Measurements from ENCODE around the gene VWA5B2. TPM values are rescaled to one million over a fixed set of nuclear protein-coding genes. Genes with fewer than 3 reads are reported as not detected.
A peak's percentile ranks its signal among the peaks of the same experiment; 100 is the strongest.

Gene VWA5B2
- total RNA-seq, 2 donors from 2014 or later: 0.07 TPM; not detected in 1

DNA sequence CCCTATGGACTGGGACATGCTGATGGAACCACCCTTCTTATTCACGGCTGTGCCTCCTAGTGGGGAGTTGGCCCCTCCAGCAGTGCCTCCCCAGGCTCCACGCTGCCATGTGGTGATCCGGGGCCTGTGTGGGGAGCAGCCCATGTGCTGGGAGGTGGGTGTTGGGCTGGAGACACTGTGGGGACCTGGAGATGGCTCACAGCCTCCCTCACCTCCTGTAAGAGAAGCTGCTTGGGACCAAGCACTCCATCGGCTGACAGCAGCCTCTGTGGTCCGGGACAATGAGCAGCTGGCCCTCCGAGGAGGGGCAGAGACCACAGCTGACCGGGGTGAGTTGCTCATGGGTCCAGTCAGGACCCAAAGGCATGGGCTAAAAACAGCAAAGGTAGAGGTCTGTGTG, 10.3 kb downstream of the VWA5B2 start:
- no peak for ATAC-seq (replicated peaks in 1 of 2)
- Mint-ChIP-seq H3K27ac (no peak overlapping the region), H3K36me3 (ENCODE audit: insufficient read depth in 2 of 2) (peaks cover 2 to 7% of the 10 kb centered on the region in 2 donors), H3K4me1 (ENCODE audit: low read depth) (peaks cover 7% of the 10 kb centered on the region), H3K4me3 (no peak overlapping the region), H3K9me3 (no peaks in the 10 kb centered on the region), H3K27me3 (ENCODE audit: low read depth) (no peaks in the 10 kb centered on the region)
- DNase-seq: no peak

DNA sequence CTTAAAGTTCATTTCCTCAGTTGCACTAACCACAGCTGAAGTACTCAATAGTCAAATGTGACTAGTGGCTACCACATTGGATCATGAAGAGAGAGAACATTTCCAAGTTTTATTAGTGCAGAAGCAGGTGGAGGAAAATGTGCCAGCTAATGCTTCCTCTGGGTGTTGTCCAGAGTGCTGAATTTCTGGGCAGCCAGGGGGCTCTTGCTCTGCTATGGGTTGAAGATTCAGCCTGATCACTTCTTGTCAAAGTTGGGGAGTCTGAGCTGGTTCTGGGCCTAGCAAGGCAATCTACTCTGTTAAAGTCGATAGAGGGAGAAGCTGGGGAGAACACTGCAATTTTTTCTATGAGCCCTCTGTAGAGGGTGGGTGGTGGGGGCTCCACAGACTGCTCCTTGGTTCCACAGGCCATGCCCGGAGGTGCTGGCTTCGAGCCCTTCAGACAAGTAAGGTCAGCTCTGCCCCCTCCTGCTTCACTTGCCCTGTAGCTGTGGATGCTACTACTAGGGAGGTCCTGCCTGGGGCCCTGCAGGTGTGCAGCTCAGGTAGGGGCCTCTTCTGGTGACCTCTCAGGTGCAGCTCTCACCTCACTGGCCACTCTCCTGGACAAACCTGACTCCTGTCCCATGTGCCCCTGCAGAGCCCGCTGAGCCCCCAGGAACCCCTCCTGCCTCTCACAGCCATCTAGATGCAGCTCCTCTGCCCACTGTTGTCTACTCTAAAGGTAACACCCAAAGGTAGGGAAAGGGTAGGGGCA, 11.2 kb downstream of the VWA5B2 start:
- no peak for ATAC-seq (replicated peaks in 1 of 2)
- H3K27ac Mint-ChIP-seq: no peak overlapping the region
- no peak overlapping the region for H3K4me3 Mint-ChIP-seq
- no peak for DNase-seq
- H3K9me3 Mint-ChIP-seq: no peaks in the 10 kb centered on the region
- H3K27me3 Mint-ChIP-seq (ENCODE audit: low read depth): no peaks in the 10 kb centered on the region
- peaks cover 7% of the 10 kb centered on the region for H3K4me1 Mint-ChIP-seq (ENCODE audit: low read depth)
- H3K36me3 Mint-ChIP-seq (ENCODE audit: insufficient read depth in 2 of 2): peaks cover 2 to 9% of the 10 kb centered on the region in 2 donors

DNA sequence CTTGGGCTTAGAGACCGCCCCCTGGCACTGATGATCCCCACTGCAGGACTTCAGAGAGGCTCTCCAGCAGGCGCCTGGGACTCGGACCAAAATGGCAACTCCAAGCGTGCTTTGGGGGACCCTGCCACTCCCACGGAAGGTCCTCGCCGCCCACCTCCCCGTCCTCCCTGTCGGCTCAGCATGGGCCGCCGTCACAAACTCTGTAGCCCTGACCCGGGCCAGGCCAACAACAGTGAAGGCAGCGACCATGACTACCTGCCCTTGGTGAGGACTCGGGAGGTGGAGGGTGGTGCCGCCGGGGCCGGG, 11.7 kb downstream of the VWA5B2 start:
- Mint-ChIP-seq H3K36me3 (ENCODE audit: insufficient read depth in 2 of 2) (peaks cover 2 to 9% of the 10 kb centered on the region in 2 donors), H3K27ac (no peak overlapping the region), H3K9me3 (no peaks in the 10 kb centered on the region), H3K4me1 (ENCODE audit: low read depth) (peaks cover 10% of the 10 kb centered on the region), H3K27me3 (ENCODE audit: low read depth) (no peaks in the 10 kb centered on the region), H3K4me3 (no peak overlapping the region)
- ATAC-seq (replicated peaks in 1 of 2): no peak
- no peak for DNase-seq

DNA sequence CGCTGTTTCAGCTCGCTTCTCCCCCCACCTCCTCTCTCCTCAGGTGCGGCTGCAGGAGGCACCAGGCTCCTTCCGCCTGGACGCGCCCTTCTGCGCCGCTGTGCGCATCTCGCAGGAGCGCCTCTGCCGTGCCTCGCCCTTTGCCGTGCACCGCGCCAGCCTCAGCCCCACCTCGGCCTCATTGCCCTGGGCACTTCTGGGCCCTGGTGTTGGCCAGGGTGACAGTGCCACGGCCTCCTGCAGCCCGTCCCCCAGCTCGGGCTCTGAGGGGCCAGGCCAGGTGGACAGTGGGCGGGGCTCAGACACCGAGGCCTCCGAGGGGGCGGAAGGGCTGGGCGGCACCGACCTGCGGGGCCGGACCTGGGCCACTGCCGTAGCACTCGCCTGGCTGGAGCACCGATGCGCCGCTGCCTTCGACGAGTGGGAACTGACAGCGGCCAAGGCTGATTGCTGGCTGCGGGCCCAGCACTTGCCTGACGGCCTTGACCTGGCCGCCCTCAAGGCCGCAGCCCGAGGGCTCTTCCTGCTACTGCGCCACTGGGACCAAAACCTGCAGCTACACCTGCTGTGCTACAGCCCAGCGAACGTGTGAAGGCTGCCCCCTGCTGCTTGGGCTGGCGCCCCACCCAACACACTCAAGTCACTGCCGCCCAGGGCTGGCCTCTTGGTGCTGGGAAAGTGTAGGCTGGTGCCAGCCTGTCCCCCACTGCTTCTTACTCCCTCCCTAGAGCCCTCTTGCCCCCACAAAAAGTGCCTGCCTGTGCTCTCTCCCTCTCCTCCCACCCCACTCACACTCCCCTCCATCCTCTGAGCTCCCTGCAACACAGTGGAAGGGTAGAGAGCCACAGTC, 12.3 kb downstream of the VWA5B2 start:
- H3K27me3 Mint-ChIP-seq (ENCODE audit: low read depth): no peaks in the 10 kb centered on the region

DNA sequence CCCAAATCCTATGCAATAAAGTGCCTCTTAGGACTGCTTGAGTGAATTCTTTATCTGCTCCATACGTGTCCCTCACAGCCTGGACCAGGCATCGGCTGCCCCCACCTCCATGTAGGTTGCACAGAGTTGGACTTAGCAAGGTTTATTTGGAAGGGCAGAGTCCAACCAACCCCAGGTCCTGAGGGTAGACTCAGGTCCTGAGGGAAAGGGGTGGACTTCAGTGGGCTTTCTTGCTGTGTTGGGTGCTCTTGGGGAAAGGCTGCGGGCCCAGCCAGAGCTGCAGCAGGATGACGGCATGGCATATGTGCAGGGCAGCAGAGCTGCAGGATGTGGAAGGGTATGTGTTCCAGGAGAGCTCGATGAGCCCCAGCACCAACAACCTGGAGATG, 12.9 kb downstream of the VWA5B2 start:
- Mint-ChIP-seq H3K27me3 (ENCODE audit: low read depth) (no peaks in the 10 kb centered on the region), H3K4me3 (no peak overlapping the region), H3K27ac (no peak overlapping the region), H3K9me3 (no peaks in the 10 kb centered on the region), H3K4me1 (ENCODE audit: low read depth) (peaks cover 18% of the 10 kb centered on the region), H3K36me3 (ENCODE audit: insufficient read depth in 2 of 2) (peaks cover 2 to 9% of the 10 kb centered on the region in 2 donors)
- ATAC-seq (replicated peaks in 1 of 2) (no peak), DNase-seq (no peak)

More for the DNA sequence above, 12.3 kb downstream of the VWA5B2 start:
- Mint-ChIP-seq H3K27ac (no peak overlapping the region), H3K4me1 (ENCODE audit: low read depth) (peaks cover 12% of the 10 kb centered on the region), H3K36me3 (ENCODE audit: insufficient read depth in 2 of 2) (peaks cover 2 to 9% of the 10 kb centered on the region in 2 donors), H3K4me3 (no peak overlapping the region), H3K9me3 (no peaks in the 10 kb centered on the region)
- no peak for DNase-seq
- ATAC-seq (replicated peaks in 1 of 2): peak; percentile 29 to 54

DNA sequence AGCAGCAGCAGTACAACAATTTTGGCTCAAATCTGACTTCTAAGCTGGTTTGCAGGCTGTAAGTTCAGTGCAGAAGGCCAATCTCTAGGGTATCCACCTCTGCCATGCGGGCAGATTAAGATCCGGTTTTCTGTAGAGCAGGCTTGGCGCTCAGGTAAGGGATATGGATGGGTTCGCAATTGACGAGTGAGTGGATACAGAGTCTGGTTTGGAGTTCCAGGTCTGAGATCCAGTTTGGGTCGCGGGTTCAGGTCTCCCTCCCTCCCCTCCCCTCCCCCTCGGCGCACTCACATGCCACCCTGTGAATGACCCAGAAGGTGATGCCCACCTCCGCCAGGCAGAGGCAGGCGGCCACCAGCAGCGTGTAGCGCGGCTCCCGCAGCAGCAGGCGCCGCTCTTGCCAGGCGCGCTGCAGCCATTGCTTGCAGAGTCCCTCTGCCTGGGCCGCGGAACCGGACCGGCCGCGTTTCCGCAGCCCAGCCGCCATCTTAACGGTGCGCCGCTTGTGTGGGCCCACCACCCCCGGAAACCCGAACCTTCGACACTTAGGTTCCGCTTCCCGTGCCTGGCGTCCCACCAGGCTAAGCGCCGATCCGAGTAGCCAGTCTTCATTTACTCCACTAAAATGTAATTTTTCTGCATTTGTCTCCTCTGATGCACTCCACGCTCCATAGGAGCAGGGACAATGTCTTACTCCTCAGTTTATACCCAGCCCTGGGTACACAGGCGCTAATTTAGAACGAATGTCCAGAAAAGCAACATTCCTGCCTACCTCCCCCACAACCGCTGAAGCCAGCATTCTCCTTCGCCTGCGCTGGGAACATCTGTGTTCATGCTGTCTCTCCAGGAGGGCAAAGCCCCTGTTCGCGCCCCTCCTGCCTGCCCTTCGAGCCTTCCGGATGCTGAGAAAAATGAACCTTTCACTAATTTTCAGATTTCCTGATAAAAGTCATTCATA, 19.3 kb downstream of the VWA5B2 start, which contains the start of gene ALG3:
TSS of gene ALG3 (minus strand) at position 509 of the 958 bp plus-strand sequence. CDS start at position 487, 22 bp downstream.
- Mint-ChIP-seq H3K4me1 (ENCODE audit: low read depth) (peaks cover 37% of the 10 kb centered on the region), H3K9me3 (no peaks in the 10 kb centered on the region), H3K27ac (peak within 1 kb of the TSS; percentile 100), H3K4me3 (peak within 1 kb of the TSS; percentile 91 to 99), H3K36me3 (ENCODE audit: insufficient read depth in 2 of 2) (peaks cover 0 to 6% of the 10 kb centered on the region in 2 donors), H3K27me3 (ENCODE audit: low read depth) (no peaks in the 10 kb centered on the region)
- DNase-seq: peak; percentile 90
- ATAC-seq (replicated peaks in 1 of 2): peak; percentile 57 to 61

DNA sequence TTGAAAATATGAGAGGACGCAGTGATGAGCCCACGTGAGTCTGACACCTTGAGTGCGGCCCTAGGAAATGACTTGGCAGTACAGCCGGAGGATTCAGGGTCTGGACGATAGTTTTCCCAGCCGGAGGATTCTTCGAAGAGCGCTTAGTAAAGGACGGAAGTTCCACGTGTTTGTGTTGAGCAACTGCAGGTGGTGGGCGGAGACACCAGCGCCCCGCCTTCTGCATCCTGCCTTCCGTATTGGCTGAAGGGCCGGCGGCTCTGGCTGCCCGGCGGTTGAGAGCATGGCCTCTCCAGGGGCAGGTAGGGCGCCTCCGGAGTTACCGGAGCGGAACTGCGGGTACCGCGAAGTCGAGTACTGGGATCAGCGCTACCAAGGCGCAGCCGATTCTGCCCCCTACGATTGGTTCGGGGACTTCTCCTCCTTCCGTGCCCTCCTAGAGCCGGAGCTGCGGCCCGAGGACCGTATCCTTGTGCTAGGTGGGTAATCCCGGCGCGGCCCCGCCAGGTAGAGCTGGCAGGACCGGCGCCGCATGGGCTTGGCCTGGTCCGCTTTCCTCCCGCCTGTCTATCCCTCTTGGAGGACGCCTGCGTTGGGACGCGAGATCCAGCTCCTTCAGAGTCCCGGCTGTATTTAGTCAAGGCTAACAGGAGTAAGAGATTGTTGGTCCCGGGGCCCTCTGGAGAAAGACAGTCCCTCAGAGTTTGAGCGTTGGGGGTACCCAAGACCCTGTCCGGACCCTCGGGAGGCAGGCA, 20.2 kb downstream of the VWA5B2 start, which contains the start of gene EEF1AKMT4:
TSS of gene EEF1AKMT4 (plus strand) at position 261 of the 755 bp plus-strand sequence. CDS start at position 284, 23 bp downstream.
- ATAC-seq (replicated peaks in 1 of 2) (peak; percentile 91 to 93), DNase-seq (peak; percentile 96 to 98)
- Mint-ChIP-seq H3K36me3 (ENCODE audit: insufficient read depth in 2 of 2) (peaks cover 0 to 3% of the 10 kb centered on the region in 2 donors), H3K27me3 (ENCODE audit: low read depth) (no peaks in the 10 kb centered on the region), H3K9me3 (no peaks in the 10 kb centered on the region), H3K4me1 (ENCODE audit: low read depth) (peaks cover 37% of the 10 kb centered on the region), H3K4me3 (peak within 1 kb of the TSS; percentile 91 to 99), H3K27ac (peak within 1 kb of the TSS; percentile 100)

DNA sequence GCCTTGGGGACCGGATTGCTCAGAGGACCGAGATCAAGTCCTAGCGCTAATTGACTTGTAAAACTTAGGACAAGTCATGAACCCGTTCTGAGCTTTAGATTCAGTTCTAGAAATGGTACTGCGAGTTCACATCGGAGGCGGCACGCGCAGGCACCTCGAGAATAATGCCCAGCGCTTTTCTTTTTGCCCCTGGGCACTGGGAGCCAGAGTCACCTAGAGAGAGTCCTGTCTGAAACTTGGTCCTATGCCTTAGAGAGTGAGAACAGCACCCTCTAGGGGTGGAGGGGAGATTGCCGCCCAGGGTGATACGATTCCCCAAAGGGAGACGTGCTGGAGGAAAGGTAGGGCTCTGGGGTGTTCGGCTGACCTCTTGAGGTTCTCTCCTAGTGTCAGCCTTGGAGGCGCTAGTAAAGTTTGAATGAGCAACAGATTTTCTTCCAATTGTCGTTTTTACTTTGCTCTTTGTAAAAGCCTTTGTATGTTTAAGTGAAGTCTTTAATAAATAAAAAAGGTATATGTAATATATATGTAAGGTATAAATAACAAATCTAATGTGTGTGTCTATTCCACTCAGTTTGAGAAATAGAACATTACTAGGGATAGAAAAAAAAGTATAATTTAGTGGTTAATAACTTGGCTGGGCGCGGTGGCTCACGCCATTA, 20.9 kb downstream of the VWA5B2 start:
- Mint-ChIP-seq H3K9me3 (no peaks in the 10 kb centered on the region), H3K4me3 (peak overlapping the region; percentile 91 to 99), H3K27ac (no peak overlapping the region), H3K27me3 (ENCODE audit: low read depth) (no peaks in the 10 kb centered on the region), H3K4me1 (ENCODE audit: low read depth) (peaks cover 42% of the 10 kb centered on the region), H3K36me3 (ENCODE audit: insufficient read depth in 2 of 2) (no peaks in the 10 kb centered on the region)
- ATAC-seq (replicated peaks in 1 of 2) (peak; percentile 63 to 67), DNase-seq (peak; percentile 92 to 93)

DNA sequence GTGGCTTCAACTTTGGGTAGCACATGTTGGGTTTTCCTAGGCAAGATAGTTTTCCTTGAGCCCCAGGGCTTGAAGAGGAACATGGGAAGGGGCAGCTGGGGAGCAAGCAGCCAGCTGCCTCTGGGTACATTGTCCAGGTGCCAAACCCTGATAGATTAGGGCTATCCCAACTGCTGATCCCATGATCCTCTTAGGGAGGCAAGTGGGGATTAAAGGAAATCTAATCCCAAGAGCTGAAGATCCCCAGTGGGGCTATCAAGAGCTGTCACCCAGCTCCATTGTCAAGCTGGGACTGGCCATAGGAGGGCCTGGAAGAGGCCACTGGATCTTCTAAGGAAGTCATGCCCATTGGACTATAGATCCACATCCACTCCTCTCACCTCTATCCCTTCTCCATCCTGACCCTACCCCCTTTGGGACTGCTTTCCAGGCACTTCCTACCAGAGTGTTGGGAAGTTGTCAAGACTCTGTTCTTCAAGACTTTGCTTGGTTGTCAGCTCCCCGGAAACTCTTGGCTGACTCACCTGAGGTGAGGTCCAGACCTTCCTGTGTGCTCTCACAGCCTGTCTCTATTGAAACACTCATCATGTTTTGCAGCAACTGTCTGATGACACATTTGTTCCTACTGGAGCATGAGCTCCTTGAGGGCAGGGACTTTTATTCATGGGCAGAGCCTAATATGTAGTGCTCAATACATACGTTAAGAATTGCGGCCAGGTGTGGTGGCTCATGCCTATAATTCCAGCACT, 26.1 kb downstream of the VWA5B2 start:
- Mint-ChIP-seq H3K27ac (no peak overlapping the region), H3K4me1 (ENCODE audit: low read depth) (peaks cover 19% of the 10 kb centered on the region), H3K4me3 (no peak overlapping the region), H3K36me3 (ENCODE audit: insufficient read depth in 2 of 2) (peaks cover 2% of the 10 kb centered on the region in 2 donors), H3K9me3 (no peaks in the 10 kb centered on the region), H3K27me3 (ENCODE audit: low read depth) (peaks cover 12% of the 10 kb centered on the region)
- ATAC-seq (replicated peaks in 1 of 2) (peak; percentile 53 to 66), DNase-seq (peak; percentile 19 to 27)

DNA sequence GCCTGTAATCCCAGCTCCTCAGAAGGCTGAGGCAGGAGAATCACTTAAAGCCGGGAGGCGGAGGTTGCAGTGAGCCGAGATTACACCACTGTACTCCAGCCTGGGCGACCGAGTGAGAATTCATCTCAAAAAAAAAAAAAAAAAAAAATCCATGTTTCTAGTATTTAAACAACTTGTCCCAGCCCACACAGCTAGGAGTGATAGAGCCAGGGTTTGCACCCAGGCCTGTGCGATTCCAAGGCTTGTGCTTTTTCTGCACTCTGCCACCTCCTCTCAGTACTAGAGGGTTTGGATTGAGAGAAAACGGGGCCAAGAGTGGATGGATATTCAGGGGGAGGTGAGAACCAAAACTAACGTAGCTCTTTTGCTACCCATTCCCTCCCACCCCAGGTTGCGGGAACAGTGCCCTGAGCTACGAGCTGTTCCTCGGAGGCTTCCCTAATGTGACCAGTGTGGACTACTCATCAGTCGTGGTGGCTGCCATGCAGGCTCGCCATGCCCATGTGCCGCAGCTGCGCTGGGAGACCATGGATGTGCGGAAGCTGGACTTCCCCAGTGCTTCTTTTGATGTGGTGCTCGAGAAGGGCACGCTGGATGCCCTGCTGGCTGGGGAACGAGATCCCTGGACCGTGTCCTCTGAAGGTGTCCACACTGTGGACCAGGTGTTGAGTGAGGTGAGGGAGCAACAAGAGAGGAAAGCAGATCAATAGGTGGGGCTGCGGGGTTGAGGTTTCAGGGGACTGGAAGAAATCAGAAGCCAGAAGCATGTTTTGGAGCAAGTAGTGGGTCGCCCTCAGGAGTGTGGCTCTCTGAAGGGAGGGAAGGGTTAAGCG, 27.9 kb downstream of the VWA5B2 start:
- no peak for ATAC-seq (replicated peaks in 1 of 2)
- H3K9me3 Mint-ChIP-seq: no peaks in the 10 kb centered on the region
- peaks cover 15% of the 10 kb centered on the region for H3K27me3 Mint-ChIP-seq (ENCODE audit: low read depth)

More for the DNA sequence above, 27.9 kb downstream of the VWA5B2 start:
- Mint-ChIP-seq H3K4me3 (no peak overlapping the region), H3K27ac (no peak overlapping the region), H3K4me1 (ENCODE audit: low read depth) (peaks cover 27% of the 10 kb centered on the region), H3K36me3 (ENCODE audit: insufficient read depth in 2 of 2) (peaks cover 2 to 6% of the 10 kb centered on the region in 2 donors)
- no peak for DNase-seq

All from activated T-cell treated with anti-CD3 and anti-CD28 coated beads, Interleukin-2, amount 50 U/mL, for 72 hours (primary cell).